Hepatocyte (in vitro differentiated cells): Measurements from ENCODE around the gene CALD1.

ENCODE experiments used
- CTCF ChIP-seq: fragments of 200-600 bp; sonication (generic); IDR thresholded peaks from 2 replicates; pipeline ENCODE4 v1.5.1; 2016; ENCODE audit warnings: antibody characterized with exemption, mild to moderate bottlenecking; ENCODE audit not compliant: poor library complexity
- EZH2 ChIP-seq: fragments of 200-600 bp; sonication (generic); IDR thresholded peaks from 2 replicates; pipeline ENCODE4 v1.6.1; 2016; ENCODE audit warnings: antibody characterized with exemption, mild to moderate bottlenecking, borderline replicate concordance
- EZH2phosphoT487 ChIP-seq: fragments of 200-600 bp; sonication (generic); IDR thresholded peaks from one replicate; pipeline ENCODE4 v1.6.1; 2018; ENCODE audit warnings: antibody characterized with exemption, mild to moderate bottlenecking, low read depth, moderate library complexity; ENCODE audit not compliant: unreplicated experiment, severe bottlenecking

DNA sequence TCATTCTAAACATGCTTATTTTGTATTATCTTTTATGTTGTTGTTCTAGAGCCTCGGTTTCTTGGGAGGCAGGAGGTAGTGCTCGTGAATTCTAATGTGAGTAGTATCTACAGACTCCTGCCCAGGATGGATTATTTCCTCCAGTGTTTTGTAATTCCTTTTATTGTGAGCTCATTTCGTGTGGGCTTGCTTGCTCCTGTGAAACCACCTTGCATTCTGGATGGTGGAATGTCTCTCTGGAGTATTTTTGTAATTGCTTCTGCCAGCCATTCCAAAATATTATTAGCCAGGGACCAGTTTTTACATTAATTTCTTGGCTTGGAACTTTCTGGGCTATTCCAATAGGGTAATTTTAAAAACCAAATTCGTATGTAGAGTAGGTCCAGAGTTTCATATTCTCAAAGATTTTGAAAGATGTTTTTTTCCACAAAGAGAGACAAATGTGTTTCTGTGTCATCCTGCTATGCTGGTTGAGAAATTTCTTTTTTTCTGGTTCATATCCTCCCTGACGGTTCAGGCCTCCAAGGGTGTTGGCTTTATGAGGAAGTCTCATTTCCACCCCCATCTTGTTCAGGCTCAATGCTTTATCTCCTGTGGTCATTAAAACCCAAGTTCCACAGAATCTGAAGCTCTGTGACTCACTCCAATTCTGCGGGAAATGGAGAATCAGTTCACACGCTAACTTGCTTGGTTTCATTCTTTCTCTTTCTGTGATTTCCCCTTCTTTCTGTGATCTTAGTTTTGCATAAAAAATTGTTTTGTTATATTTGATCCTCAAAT lies 41.7 kb upstream of the CALD1 start:
- TF ChIP-seq EZH2 (no peak), CTCF (no peak), EZH2phosphoT487 (no peak)
